Neuronal stem cell (in vitro differentiated cells): Measurements from ENCODE around the gene OR4D9.

Experiments
- DNase-seq: peaks from one replicate; pipeline ENCODE4 v3.0.0-alpha.2; 2013; ENCODE audit warnings: low spot score
- H2AFZ ChIP-seq: one replicate; pipeline ENCODE4 v1.6.1; 2013; ENCODE audit warnings: mild to moderate bottlenecking, low read length, inconsistent platforms
- H2AK5ac ChIP-seq: 2 replicates; pipeline ENCODE4 v1.6.1; 2013; ENCODE audit warnings: low read depth, mild to moderate bottlenecking, inconsistent platforms, low read length, moderate library complexity, mixed read lengths
- H2BK120ac ChIP-seq: 2 replicates; pipeline ENCODE4 v1.6.1; 2013; ENCODE audit warnings: low read depth, mild to moderate bottlenecking, inconsistent platforms, low read length, moderate library complexity, mixed read lengths
- H2BK12ac ChIP-seq: one replicate; pipeline ENCODE4 v1.6.1; 2013; ENCODE audit warnings: low read length, inconsistent platforms
- H2BK15ac ChIP-seq: 2 replicates; pipeline ENCODE4 v1.6.1; 2013; ENCODE audit warnings: mild to moderate bottlenecking, low read length, inconsistent platforms, mixed read lengths
- H2BK5ac ChIP-seq: one replicate; pipeline ENCODE4 v1.6.1; 2013; ENCODE audit warnings: inconsistent platforms, mild to moderate bottlenecking, low read length, moderate library complexity
- H3K14ac ChIP-seq: one replicate; pipeline ENCODE4 v1.6.1; 2013; ENCODE audit warnings: low read length, inconsistent platforms
- H3K18ac ChIP-seq: 2 replicates; pipeline ENCODE4 v1.6.1; 2013; ENCODE audit warnings: low read length, inconsistent platforms
- H3K23ac ChIP-seq: 2 replicates; pipeline ENCODE4 v1.6.1; 2013; ENCODE audit warnings: low read depth, mild to moderate bottlenecking, mixed read lengths, low read length, inconsistent platforms; ENCODE audit not compliant: poor library complexity
- H3K27ac ChIP-seq: replicated peaks from 3 replicates; pipeline ENCODE4 v1.5.1; 2013; ENCODE audit warnings: low read length, inconsistent platforms
- H3K27me3 ChIP-seq, 3 experiments: 2 replicates each; pipeline ENCODE4 v1.6.1; 2013; ENCODE audit warnings: low read length in 3 of 3, mild to moderate bottlenecking in 2 of 3, inconsistent platforms in 1 of 3, low read depth in 1 of 3, mixed read lengths in 1 of 3, moderate library complexity in 1 of 3; ENCODE audit not compliant: control insufficient read depth in 3 of 3, insufficient read depth in 3 of 3
- H3K36me3 ChIP-seq, 2 donors: replicated peaks in 1 of 2; 2 replicates each; pipeline ENCODE4 v1.6.1; 2013; ENCODE audit warnings: low read length in 2 of 2; ENCODE audit not compliant: control insufficient read depth in 2 of 2, insufficient read depth in 2 of 2
- H3K4ac ChIP-seq: 2 replicates; pipeline ENCODE4 v1.6.1; 2013; ENCODE audit warnings: inconsistent platforms, mild to moderate bottlenecking, low read length, moderate library complexity
- H3K4me1 ChIP-seq, 2 donors: 1 replicate in 1 of 2; 2 replicates in 1 of 2; pipeline ENCODE4 v1.6.1; 2013; ENCODE audit warnings: low read length in 2 of 2, low read depth in 1 of 2; ENCODE audit not compliant: control insufficient read depth in 2 of 2, insufficient read depth in 1 of 2
- H3K4me2 ChIP-seq: one replicate; pipeline ENCODE4 v1.6.1; 2013; ENCODE audit warnings: mild to moderate bottlenecking, low read length, inconsistent platforms; ENCODE audit not compliant: insufficient read depth, poor library complexity, severe bottlenecking
- H3K4me3 ChIP-seq, 2 donors: 2 replicates each; pipeline ENCODE4 v1.5.1; 2013; ENCODE audit warnings: low read length in 2 of 2, mild to moderate bottlenecking in 2 of 2, inconsistent platforms in 1 of 2, moderate library complexity in 1 of 2
- H3K79me1 ChIP-seq: one replicate; pipeline ENCODE4 v1.6.1; 2013; ENCODE audit warnings: low read depth, mild to moderate bottlenecking, inconsistent platforms, low read length, moderate library complexity
- H3K9ac ChIP-seq: one replicate; pipeline ENCODE4 v1.6.1; 2013; ENCODE audit warnings: mild to moderate bottlenecking, low read depth, low read length, inconsistent platforms; ENCODE audit not compliant: poor library complexity
- H3K9me3 ChIP-seq, 2 donors: replicated peaks in 1 of 2; 2 replicates each; pipeline versions ENCODE3 to v1.6.1; 2013; ENCODE audit warnings: low read length in 2 of 2, mild to moderate bottlenecking in 2 of 2, inconsistent platforms in 1 of 2, low read depth in 1 of 2, mixed read lengths in 1 of 2, moderate library complexity in 1 of 2; ENCODE audit not compliant: control insufficient read depth in 2 of 2, insufficient read depth in 1 of 2
- H4K8ac ChIP-seq: one replicate; pipeline ENCODE4 v1.6.1; 2013; ENCODE audit warnings: low read depth, mild to moderate bottlenecking, inconsistent platforms, low read length, moderate library complexity
- H4K91ac ChIP-seq: one replicate; pipeline ENCODE4 v1.6.1; 2013; ENCODE audit warnings: low read length, low read depth, mild to moderate bottlenecking, inconsistent platforms; ENCODE audit not compliant: poor library complexity
- WGBS, 2 donors: extraction: QIAGEN DNeasy Blood & Tissue Kit; methylation state at CpG; one replicate each; pipeline ENCODE4 v1.1.7; 2013; ENCODE audit warnings: missing lambda C conversion rate in 2 of 2, mixed read lengths in 1 of 2; ENCODE audit not compliant: insufficient read length in 2 of 2, insufficient replicate concordance in 1 of 2; ENCODE audit errors: extremely low coverage in 2 of 2; 5-methylcytosine and 5-hydroxymethylcytosine counted together

The OR4D9 gene

GRCh38 chr11:59552844-59553243 is 41.5 kb downstream of the OR4D9 start:
- Histone ChIP-seq H3K27me3 (no peaks in the 10 kb centered on the region), H3K27ac (peak overlapping the region; percentile 2), H2BK5ac (no peak overlapping the region), H3K14ac (no peak overlapping the region), H3K4me1 (peaks cover 4% of the 10 kb centered on the region in 2 donors), H3K36me3 (no peaks in the 10 kb centered on the region), H3K23ac (no peak overlapping the region), H3K4me3 (no peak overlapping the region), H2BK12ac (no peak overlapping the region), H3K4me2 (peak overlapping the region; percentile 21), H3K9me3 (no peaks in the 10 kb centered on the region), H3K79me1 (no peaks in the 10 kb centered on the region), H3K9ac (no peak overlapping the region), H4K8ac (no peak overlapping the region), H2AK5ac (no peak overlapping the region), H3K18ac (no peak overlapping the region), H2BK15ac (no peak overlapping the region), H3K4ac (no peak overlapping the region), H4K91ac (no peak overlapping the region), H2AFZ (no peak overlapping the region), H2BK120ac (no peak overlapping the region)
- DNase-seq, result no peak
- WGBS, 2 donors, result no CpG with 5 or more reads among the region's 2 CpGs

- Histone ChIP-seq H3K27ac (no peak overlapping the region), H3K4me1 (peaks cover 2 to 3% of the 10 kb centered on the region in 2 donors), H3K36me3 (no peaks in the 10 kb centered on the region), H2BK120ac (no peak overlapping the region), H4K91ac (no peak overlapping the region), H2BK15ac (no peak overlapping the region), H3K14ac (no peak overlapping the region), H4K8ac (no peak overlapping the region), H3K27me3 (no peaks in the 10 kb centered on the region), H3K4me2 (no peak overlapping the region), H2BK12ac (no peak overlapping the region), H2AK5ac (no peak overlapping the region), H2AFZ (no peak overlapping the region), H2BK5ac (no peak overlapping the region), H3K4ac (no peak overlapping the region), H3K9me3 (no peaks in the 10 kb centered on the region), H3K4me3 (no peak overlapping the region), H3K23ac (no peak overlapping the region), H3K9ac (no peak overlapping the region), H3K18ac (no peak overlapping the region), H3K79me1 (no peaks in the 10 kb centered on the region)
- no CpG with 5 or more reads among the region's 21 CpGs for WGBS, 2 donors
- no peak for DNase-seq
These were observed 42.0 kb downstream of the OR4D9 start for GRCh38 chr11:59553323-59553722.

GRCh38 chr11:59555601-59556114 is 44.3 kb downstream of the OR4D9 start:
- DNase-seq, result no peak
- Histone ChIP-seq H2AFZ (peak overlapping the region; percentile 89), H2AK5ac (no peak overlapping the region), H2BK15ac (no peak overlapping the region), H3K14ac (no peak overlapping the region), H3K27me3 (no peaks in the 10 kb centered on the region), H3K18ac (peak overlapping the region; percentile 93), H2BK12ac (no peak overlapping the region), H3K4me2 (peak overlapping the region; percentile 78), H3K9me3 (no peaks in the 10 kb centered on the region), H3K4me1 (no peaks in the 10 kb centered on the region), H4K8ac (no peak overlapping the region), H3K9ac (peak overlapping the region; percentile 64), H3K23ac (no peak overlapping the region), H3K4me3 (peak overlapping the region; percentile 51 to 78), H4K91ac (no peak overlapping the region), H3K36me3 (no peaks in the 10 kb centered on the region), H2BK5ac (no peak overlapping the region), H3K79me1 (no peaks in the 10 kb centered on the region), H3K4ac (no peak overlapping the region), H3K27ac (peak overlapping the region; percentile 11), H2BK120ac (no peak overlapping the region)
- no CpG with 5 or more reads among the region's 17 CpGs for WGBS, 2 donors

GRCh38 chr11:59556115-59556916 is 45.0 kb downstream of the OR4D9 start:
- H2AK5ac ChIP-seq, result no peak overlapping the region
- no peak overlapping the region for H2BK120ac ChIP-seq
- no peak overlapping the region for H3K23ac ChIP-seq
- no peaks in the 10 kb centered on the region for H3K9me3 ChIP-seq
- no peaks in the 10 kb centered on the region for H3K27me3 ChIP-seq
- H2AFZ ChIP-seq, result peak overlapping the region; percentile 89
- peaks cover 0 to 2% of the 10 kb centered on the region in 2 donors for H3K4me1 ChIP-seq
- no peak overlapping the region for H4K8ac ChIP-seq
- no CpG with 5 or more reads among the region's 30 CpGs for WGBS, 2 donors
- DNase-seq, result peak; percentile 74
- H2BK5ac ChIP-seq, result no peak overlapping the region
- no peaks in the 10 kb centered on the region for H3K36me3 ChIP-seq
- H3K79me1 ChIP-seq, result no peaks in the 10 kb centered on the region
- H3K4ac ChIP-seq, result no peak overlapping the region
- peak overlapping the region; percentile 78 for H3K4me2 ChIP-seq
- H3K4me3 ChIP-seq, result peak overlapping the region; percentile 51 to 78
- H3K9ac ChIP-seq, result no peak overlapping the region
- no peak overlapping the region for H2BK12ac ChIP-seq
- peak overlapping the region; percentile 21 for H3K27ac ChIP-seq
- no peak overlapping the region for H2BK15ac ChIP-seq
- no peak overlapping the region for H3K18ac ChIP-seq
- H4K91ac ChIP-seq, result no peak overlapping the region
- no peak overlapping the region for H3K14ac ChIP-seq
